ENCODE measurements around the gene CDK6.
A peak's percentile ranks its signal among the peaks of the same experiment; 100 is the strongest.

Gene CDK6

DNA sequence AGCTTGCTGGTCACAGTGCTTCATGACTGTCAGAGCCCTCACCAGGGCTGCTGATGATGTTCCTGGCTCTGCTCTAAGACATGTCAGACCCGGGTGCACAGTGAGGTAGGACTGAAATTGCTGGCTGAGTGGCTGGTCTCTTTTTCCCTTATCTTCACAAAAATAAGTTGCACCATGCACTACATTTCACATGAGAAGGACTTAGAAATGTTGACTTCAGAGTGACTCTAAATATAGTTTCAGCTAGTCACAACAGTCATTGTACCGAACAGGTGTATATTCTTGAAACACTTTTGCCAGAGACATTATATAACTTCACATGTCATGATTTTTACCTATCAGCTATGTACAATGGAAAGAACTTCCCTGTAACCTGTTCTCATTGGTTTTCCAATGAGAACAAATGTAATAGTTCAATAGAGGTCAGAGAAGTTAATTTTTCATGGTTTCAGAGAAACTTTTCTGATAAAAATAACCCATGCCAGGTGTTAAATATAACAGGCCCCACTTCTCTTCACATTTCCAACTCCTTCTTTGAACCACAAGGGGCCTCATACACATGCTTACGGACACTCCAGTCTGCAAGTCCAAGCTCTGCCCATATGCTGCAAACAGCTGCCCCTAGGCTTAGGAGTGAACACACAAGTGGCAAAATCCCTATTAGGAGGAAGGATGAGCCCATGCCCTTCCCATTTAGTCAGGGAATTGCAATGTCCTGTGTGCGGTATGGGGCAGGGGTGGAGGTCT lies 115.6 kb downstream of the CDK6 start:
- no peaks in the 10 kb centered on the region for H4K20me1 ChIP-seq (ENCODE audit: insufficient read depth, low read length)
- TF ChIP-seq, protein P1, sequence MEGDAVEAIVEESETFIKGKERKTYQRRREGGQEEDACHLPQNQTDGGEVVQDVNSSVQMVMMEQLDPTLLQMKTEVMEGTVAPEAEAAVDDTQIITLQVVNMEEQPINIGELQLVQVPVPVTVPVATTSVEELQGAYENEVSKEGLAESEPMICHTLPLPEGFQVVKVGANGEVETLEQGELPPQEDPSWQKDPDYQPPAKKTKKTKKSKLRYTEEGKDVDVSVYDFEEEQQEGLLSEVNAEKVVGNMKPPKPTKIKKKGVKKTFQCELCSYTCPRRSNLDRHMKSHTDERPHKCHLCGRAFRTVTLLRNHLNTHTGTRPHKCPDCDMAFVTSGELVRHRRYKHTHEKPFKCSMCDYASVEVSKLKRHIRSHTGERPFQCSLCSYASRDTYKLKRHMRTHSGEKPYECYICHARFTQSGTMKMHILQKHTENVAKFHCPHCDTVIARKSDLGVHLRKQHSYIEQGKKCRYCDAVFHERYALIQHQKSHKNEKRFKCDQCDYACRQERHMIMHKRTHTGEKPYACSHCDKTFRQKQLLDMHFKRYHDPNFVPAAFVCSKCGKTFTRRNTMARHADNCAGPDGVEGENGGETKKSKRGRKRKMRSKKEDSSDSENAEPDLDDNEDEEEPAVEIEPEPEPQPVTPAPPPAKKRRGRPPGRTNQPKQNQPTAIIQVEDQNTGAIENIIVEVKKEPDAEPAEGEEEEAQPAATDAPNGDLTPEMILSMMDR (IDR thresholded peaks at IDR 0.05; ENCODE audit: low read length) = peak; percentile 18; the same call in 1 of the 2 replicates
- no peak for TF ChIP-seq EZH2 (IDR thresholded peaks at IDR 0.05; ENCODE audit: borderline replicate concordance, low read length)
- H3K9me2 ChIP-seq (ENCODE audit: low read depth, low read length) = no peaks in the 10 kb centered on the region
- H3K27ac ChIP-seq (ENCODE audit: low read depth, low read length, poor library complexity, severe bottlenecking) = peak overlapping the region; percentile 37
- no peaks in the 10 kb centered on the region for H3K27me3 ChIP-seq (ENCODE audit: insufficient read depth, low read length)
- H3K36me3 ChIP-seq (ENCODE audit: insufficient read depth, low read length) = peaks cover 39% of the 10 kb centered on the region
- H3F3A ChIP-seq (ENCODE audit: insufficient read depth, low read length) = no peaks in the 10 kb centered on the region
- H3K9me3 ChIP-seq (ENCODE audit: low read length) = no peaks in the 10 kb centered on the region
- H3K79me2 ChIP-seq (ENCODE audit: insufficient read depth, low read length) = no peaks in the 10 kb centered on the region
- no peak overlapping the region for H2AFZ ChIP-seq (ENCODE audit: low read length)
- H3K4me3 ChIP-seq (ENCODE audit: low read depth, low read length, poor library complexity, severe bottlenecking) = no peak overlapping the region
- no peak overlapping the region for H3K4me2 ChIP-seq (ENCODE audit: low read length)
- peaks cover 14% of the 10 kb centered on the region for H3K4me1 ChIP-seq (ENCODE audit: insufficient read depth, low read length, severe bottlenecking)
- no peak overlapping the region for H3K9ac ChIP-seq (ENCODE audit: low read length)

DNA sequence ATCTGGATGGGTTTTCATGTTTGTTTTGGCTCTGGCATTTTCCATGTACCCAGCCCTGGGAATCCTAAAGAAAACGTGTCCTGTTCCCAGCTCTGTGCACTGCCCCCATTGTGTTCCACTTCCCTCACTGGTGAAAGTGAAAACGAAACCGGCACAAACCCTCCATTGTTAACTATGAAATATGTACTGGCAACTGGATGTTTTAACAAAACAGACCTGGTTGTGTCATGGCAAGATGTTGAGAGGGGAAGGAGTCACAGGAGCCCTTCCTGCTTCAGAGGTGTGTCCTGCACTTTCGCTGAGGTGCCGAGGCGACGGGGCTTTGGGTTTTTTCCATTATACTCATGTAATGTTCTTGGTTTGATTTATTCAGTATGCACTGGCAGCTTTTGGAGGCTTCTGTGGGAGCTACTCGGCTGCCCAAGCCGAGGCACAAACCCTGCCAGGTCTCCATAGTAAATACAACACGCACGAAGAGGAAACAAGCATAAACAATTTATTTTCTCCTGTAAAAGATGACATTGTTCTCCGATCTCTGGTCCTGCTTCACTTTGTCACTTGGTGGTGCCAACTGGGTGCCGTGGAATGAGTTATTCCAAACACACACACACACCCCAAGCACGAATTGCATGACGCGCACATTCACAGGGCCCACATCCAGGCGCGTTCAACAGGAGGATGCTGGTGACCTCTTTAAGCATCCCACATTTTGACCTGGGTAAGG lies 118.2 kb downstream of the CDK6 start:
- H3K4me1 ChIP-seq (ENCODE audit: insufficient read depth, low read length, severe bottlenecking) = peaks cover 14% of the 10 kb centered on the region
- no peaks in the 10 kb centered on the region for H3K27me3 ChIP-seq (ENCODE audit: insufficient read depth, low read length)
- no peaks in the 10 kb centered on the region for H3F3A ChIP-seq (ENCODE audit: insufficient read depth, low read length)
- peaks cover 23% of the 10 kb centered on the region; the same call in 1 of the 2 replicates for H3K36me3 ChIP-seq (ENCODE audit: insufficient read depth, low read length)
- no peak overlapping the region for H3K27ac ChIP-seq (ENCODE audit: low read depth, low read length, poor library complexity, severe bottlenecking)
- no peak overlapping the region for H2AFZ ChIP-seq (ENCODE audit: low read length)
- H3K9ac ChIP-seq (ENCODE audit: low read length) = no peak overlapping the region
- no peaks in the 10 kb centered on the region for H3K9me3 ChIP-seq (ENCODE audit: low read length)
- H3K79me2 ChIP-seq (ENCODE audit: insufficient read depth, low read length) = no peaks in the 10 kb centered on the region
- no peaks in the 10 kb centered on the region for H4K20me1 ChIP-seq (ENCODE audit: insufficient read depth, low read length)
- TF ChIP-seq, protein P1 (IDR thresholded peaks at IDR 0.05; ENCODE audit: low read length) = no peak
- no peak for TF ChIP-seq EZH2 (IDR thresholded peaks at IDR 0.05; ENCODE audit: borderline replicate concordance, low read length)
- H3K4me2 ChIP-seq (ENCODE audit: low read length) = no peak overlapping the region
- H3K4me3 ChIP-seq (ENCODE audit: low read depth, low read length, poor library complexity, severe bottlenecking) = no peak overlapping the region
- H3K9me2 ChIP-seq (ENCODE audit: low read depth, low read length) = no peaks in the 10 kb centered on the region

DNA sequence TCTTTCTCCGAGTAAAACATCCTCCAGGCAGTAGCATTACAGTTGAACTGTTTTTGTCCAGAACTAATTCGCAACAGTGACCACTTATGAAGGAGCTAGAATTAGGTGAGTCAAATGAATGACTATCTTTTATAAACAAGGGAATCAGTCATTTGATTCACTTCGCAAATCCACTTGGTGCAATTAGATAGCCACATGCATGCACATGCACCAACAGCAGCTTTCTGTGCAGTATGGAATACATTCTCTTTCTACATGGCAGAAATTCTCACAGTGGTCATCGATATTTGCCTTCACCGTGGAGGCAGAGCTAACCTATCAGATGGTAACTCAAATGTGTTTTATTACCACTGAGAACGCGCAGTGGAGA lies 118.8 kb downstream of the CDK6 start:
- TF ChIP-seq, protein P1 (IDR thresholded peaks at IDR 0.05; ENCODE audit: low read length) = no peak
- no peak for TF ChIP-seq EZH2 (IDR thresholded peaks at IDR 0.05; ENCODE audit: borderline replicate concordance, low read length)
- no peak overlapping the region for H3K27ac ChIP-seq (ENCODE audit: low read depth, low read length, poor library complexity, severe bottlenecking)
- no peaks in the 10 kb centered on the region for H3K9me3 ChIP-seq (ENCODE audit: low read length)
- H3K4me2 ChIP-seq (ENCODE audit: low read length) = no peak overlapping the region
- H3K9ac ChIP-seq (ENCODE audit: low read length) = no peak overlapping the region
- peaks cover 14% of the 10 kb centered on the region for H3K4me1 ChIP-seq (ENCODE audit: insufficient read depth, low read length, severe bottlenecking)
- H2AFZ ChIP-seq (ENCODE audit: low read length) = no peak overlapping the region
- no peaks in the 10 kb centered on the region for H3K27me3 ChIP-seq (ENCODE audit: insufficient read depth, low read length)
- H3K79me2 ChIP-seq (ENCODE audit: insufficient read depth, low read length) = no peaks in the 10 kb centered on the region
- H3K4me3 ChIP-seq (ENCODE audit: low read depth, low read length, poor library complexity, severe bottlenecking) = no peak overlapping the region
- peaks cover 21% of the 10 kb centered on the region; the same call in 1 of the 2 replicates for H3K36me3 ChIP-seq (ENCODE audit: insufficient read depth, low read length)
- H4K20me1 ChIP-seq (ENCODE audit: insufficient read depth, low read length) = no peaks in the 10 kb centered on the region
- no peaks in the 10 kb centered on the region for H3K9me2 ChIP-seq (ENCODE audit: low read depth, low read length)
- H3F3A ChIP-seq (ENCODE audit: insufficient read depth, low read length) = no peaks in the 10 kb centered on the region

Measured in OCI-LY1 (cell line).